Measurements from ENCODE around the gene KREMEN2. TPM values are rescaled to one million over a fixed set of nuclear protein-coding genes. Genes with fewer than 3 reads are reported as not detected.

KREMEN2 gene
- total and polyA plus RNA-seq, 2 of the 4 experiments (the other 2 are of a cell fraction), result 0.03 TPM; not detected in 1

DNA sequence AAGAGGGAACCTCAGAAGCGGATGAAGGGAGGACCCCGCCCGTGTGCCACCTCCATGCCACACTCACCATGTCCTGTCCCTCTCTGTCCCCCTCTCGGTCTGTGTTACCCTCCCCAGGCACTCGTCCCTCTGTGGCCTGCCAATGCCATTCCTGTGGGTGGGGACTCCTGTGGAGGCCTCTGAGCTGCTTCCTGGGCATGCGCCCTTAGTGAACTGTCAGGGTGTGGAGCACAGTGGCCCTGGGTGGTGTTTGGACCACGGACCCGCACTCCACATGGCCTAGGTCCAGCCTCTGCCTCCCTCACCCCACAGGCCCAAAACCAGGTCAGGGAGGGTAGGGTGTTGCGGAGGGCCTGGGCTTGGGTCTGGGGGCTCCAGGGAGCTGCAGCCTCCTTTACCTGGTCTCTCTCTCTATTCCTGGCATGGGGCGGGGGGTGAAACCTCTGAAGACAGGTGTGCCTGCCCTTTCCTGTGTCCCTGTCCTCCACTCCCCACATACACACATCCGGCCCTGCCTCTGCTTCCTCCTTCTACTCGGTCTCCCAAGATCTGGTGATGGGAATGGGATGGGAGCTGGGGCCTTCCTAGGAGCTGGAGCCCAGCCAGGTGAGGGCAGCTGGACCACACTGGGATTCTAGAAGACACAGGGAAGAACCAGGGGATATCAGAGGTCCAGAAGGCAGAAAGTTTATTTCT lies 27.6 kb downstream of the KREMEN2 start:
- TF ChIP-seq, protein P1, sequence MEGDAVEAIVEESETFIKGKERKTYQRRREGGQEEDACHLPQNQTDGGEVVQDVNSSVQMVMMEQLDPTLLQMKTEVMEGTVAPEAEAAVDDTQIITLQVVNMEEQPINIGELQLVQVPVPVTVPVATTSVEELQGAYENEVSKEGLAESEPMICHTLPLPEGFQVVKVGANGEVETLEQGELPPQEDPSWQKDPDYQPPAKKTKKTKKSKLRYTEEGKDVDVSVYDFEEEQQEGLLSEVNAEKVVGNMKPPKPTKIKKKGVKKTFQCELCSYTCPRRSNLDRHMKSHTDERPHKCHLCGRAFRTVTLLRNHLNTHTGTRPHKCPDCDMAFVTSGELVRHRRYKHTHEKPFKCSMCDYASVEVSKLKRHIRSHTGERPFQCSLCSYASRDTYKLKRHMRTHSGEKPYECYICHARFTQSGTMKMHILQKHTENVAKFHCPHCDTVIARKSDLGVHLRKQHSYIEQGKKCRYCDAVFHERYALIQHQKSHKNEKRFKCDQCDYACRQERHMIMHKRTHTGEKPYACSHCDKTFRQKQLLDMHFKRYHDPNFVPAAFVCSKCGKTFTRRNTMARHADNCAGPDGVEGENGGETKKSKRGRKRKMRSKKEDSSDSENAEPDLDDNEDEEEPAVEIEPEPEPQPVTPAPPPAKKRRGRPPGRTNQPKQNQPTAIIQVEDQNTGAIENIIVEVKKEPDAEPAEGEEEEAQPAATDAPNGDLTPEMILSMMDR (conservative IDR thresholded peaks at IDR 0.05; ENCODE audit: low read depth, low read length), result no peak
- TF ChIP-seq NFE2L2 (IDR thresholded peaks at IDR 0.05; ENCODE audit: low read depth, low read length) (no peak), FOS (IDR thresholded peaks at IDR 0.05; ENCODE audit: low read depth, low read length) (no peak), RAD21 (IDR thresholded peaks at IDR 0.05; ENCODE audit: low read length) (no peak), CHD1 (IDR thresholded peaks at IDR 0.05; ENCODE audit: low read depth, low read length) (no peak), BHLHE40 (IDR thresholded peaks at IDR 0.05; ENCODE audit: low read depth, low read length) (no peak), MAZ (IDR thresholded peaks at IDR 0.05; ENCODE audit: borderline replicate concordance, low read depth, low read length) (no peak), CEBPB (IDR thresholded peaks at IDR 0.05; ENCODE audit: low read depth, low read length) (no peak), MAFK (IDR thresholded peaks at IDR 0.05; ENCODE audit: low read depth, low read length) (no peak), RFX5 (IDR thresholded peaks at IDR 0.05; ENCODE audit: low read depth, low read length) (no peak), RCOR1 (IDR thresholded peaks at IDR 0.05; ENCODE audit: insufficient replicate concordance, low read length) (no peak), POLR2A (IDR thresholded peaks at IDR 0.05; ENCODE audit: low read depth, low read length) (no peak), SMC3 (IDR thresholded peaks at IDR 0.05; ENCODE audit: low read depth, low read length) (no peak), MXI1 (IDR thresholded peaks at IDR 0.05; ENCODE audit: borderline replicate concordance, low read depth, low read length) (no peak)
- TF ChIP-seq, protein P2, sequence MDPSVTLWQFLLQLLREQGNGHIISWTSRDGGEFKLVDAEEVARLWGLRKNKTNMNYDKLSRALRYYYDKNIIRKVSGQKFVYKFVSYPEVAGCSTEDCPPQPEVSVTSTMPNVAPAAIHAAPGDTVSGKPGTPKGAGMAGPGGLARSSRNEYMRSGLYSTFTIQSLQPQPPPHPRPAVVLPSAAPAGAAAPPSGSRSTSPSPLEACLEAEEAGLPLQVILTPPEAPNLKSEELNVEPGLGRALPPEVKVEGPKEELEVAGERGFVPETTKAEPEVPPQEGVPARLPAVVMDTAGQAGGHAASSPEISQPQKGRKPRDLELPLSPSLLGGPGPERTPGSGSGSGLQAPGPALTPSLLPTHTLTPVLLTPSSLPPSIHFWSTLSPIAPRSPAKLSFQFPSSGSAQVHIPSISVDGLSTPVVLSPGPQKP (IDR thresholded peaks at IDR 0.05; ENCODE audit: borderline replicate concordance, low read depth, low read length), result no peak
- TF ChIP-seq, protein P3, sequence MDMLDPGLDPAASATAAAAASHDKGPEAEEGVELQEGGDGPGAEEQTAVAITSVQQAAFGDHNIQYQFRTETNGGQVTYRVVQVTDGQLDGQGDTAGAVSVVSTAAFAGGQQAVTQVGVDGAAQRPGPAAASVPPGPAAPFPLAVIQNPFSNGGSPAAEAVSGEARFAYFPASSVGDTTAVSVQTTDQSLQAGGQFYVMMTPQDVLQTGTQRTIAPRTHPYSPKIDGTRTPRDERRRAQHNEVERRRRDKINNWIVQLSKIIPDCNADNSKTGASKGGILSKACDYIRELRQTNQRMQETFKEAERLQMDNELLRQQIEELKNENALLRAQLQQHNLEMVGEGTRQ (IDR thresholded peaks at IDR 0.05; ENCODE audit: low read depth, low read length), result no peak
- no peak overlapping the region for H3K4me2 ChIP-seq (ENCODE audit: low read depth, low read length)

More for the DNA sequence above, 27.6 kb downstream of the KREMEN2 start:
- BruUV-seq (replicated peaks), result no TSS peak
- Histone ChIP-seq H3K4ac (ENCODE audit: low read depth, low read length) (no peak overlapping the region), H3K36me3 (ENCODE audit: control insufficient read depth, insufficient read depth, low read length) (no peaks in the 10 kb centered on the region), H3K27me3 (ENCODE audit: control insufficient read depth, insufficient read depth, low read length) (peaks cover 36% of the 10 kb centered on the region), H3K23ac (ENCODE audit: low read depth, low read length) (no peak overlapping the region), H2AK5ac (ENCODE audit: low read depth, low read length) (no peak overlapping the region), H3K14ac (replicated peaks; ENCODE audit: low read depth, low read length) (no peak overlapping the region), H2BK120ac (ENCODE audit: low read depth, low read length) (no peak overlapping the region), H4K91ac (ENCODE audit: insufficient read depth, low read depth, low read length) (no peak overlapping the region), H3K9me3 (ENCODE audit: control insufficient read depth, insufficient read depth, low read length) (no peaks in the 10 kb centered on the region), H4K8ac (ENCODE audit: low read depth in 2 of 2, low read length in 2 of 2) (no peak overlapping the region), H3K18ac (ENCODE audit: low read depth, low read length) (no peak overlapping the region), H3K4me1 (ENCODE audit: control insufficient read depth, insufficient read depth, low read length) (no peaks in the 10 kb centered on the region), H4K20me1 (ENCODE audit: insufficient read depth, low read length) (no peaks in the 10 kb centered on the region), H2BK15ac (ENCODE audit: low read depth, low read length) (no peak overlapping the region), H3K9ac (ENCODE audit: low read depth, low read length) (no peak overlapping the region), H2BK20ac (ENCODE audit: low read depth, low read length) (no peak overlapping the region), H4K5ac (ENCODE audit: low read depth, low read length) (no peak overlapping the region), H2AK9ac (replicated peaks; ENCODE audit: low read depth, low read length, poor library complexity) (no peak overlapping the region), H2BK5ac (ENCODE audit: low read depth, low read length, poor library complexity, severe bottlenecking) (no peak overlapping the region), H3K56ac (ENCODE audit: extremely low read depth, insufficient read depth, low read length) (no peak overlapping the region), H3K4me3 (ENCODE audit: insufficient read depth, low read depth, low read length) (no peak overlapping the region), H3K27ac (ENCODE audit: insufficient read depth, low read length) (no peak overlapping the region), H2AFZ (replicated peaks; ENCODE audit: low read length, poor library complexity) (no peak overlapping the region), H3K9me1 (ENCODE audit: insufficient read depth, low read length) (no peaks in the 10 kb centered on the region), H3K79me1 (ENCODE audit: low read depth in 1 of 2, low read length in 2 of 2) (no peaks in the 10 kb centered on the region)
- dilution Hi-C loops (cut with HindIII; ENCODE audit: low sequenced_read_pairs, unreplicated experiment), result no loop called here
- DNase-seq, result no peak
- intact Hi-C loops (cut with micrococcal nuclease), result no loop called here
- POLR2A ChIA-PET (ENCODE audit: unreplicated experiment), result no interaction called here
- CTCF ChIA-PET, result no interaction called here
- WGBS, 2 experiments (ENCODE audit: extremely low coverage in 2 of 2, insufficient read length in 1 of 2), result no CpG with 5 or more reads among the region's 12 CpGs
- in situ Hi-C loops (cut with MboI; ENCODE audit: low sequenced_read_pairs), result no loop called here
- no peak for ATAC-seq (ENCODE audit: low read depth)
